Ishikawa (cell line): ENCODE measurements around the gene FRK.

Source experiments
- CEBPB ChIP-seq: IDR thresholded peaks from 2 replicates; pipeline ENCODE4 v1.6.1; 2012
- CREB1 ChIP-seq: IDR thresholded peaks from 2 replicates; pipeline ENCODE4 v1.6.1; 2012; ENCODE audit warnings: low read depth
- EGR1 ChIP-seq: IDR thresholded peaks from 2 replicates; pipeline ENCODE4 v1.6.1; 2012
- EP300 ChIP-seq: IDR thresholded peaks from 2 replicates; pipeline ENCODE4 v1.6.1; 2012; ENCODE audit warnings: borderline replicate concordance
- FOXM1 ChIP-seq: IDR thresholded peaks from 2 replicates; pipeline ENCODE4 v1.6.1; 2012; ENCODE audit warnings: low read depth, borderline replicate concordance
- MAX ChIP-seq: IDR thresholded peaks from 2 replicates; pipeline ENCODE4 v1.6.1; 2012
- NFIC ChIP-seq: IDR thresholded peaks from 2 replicates; pipeline ENCODE4 v1.6.1; 2012
- RAD21 ChIP-seq: IDR thresholded peaks from 2 replicates; pipeline ENCODE4 v1.6.1; 2012; ENCODE audit warnings: low read depth
- REST ChIP-seq: IDR thresholded peaks from 2 replicates; pipeline ENCODE4 v1.6.1; 2012; ENCODE audit warnings: low read depth, mild to moderate bottlenecking
- TAF1 ChIP-seq: IDR thresholded peaks from 2 replicates; pipeline ENCODE4 v1.6.1; 2012; ENCODE audit warnings: low read depth, mild to moderate bottlenecking
- TCF12 ChIP-seq: IDR thresholded peaks from 2 replicates; pipeline ENCODE4 v1.6.1; 2012; ENCODE audit warnings: low read depth
- TEAD4 ChIP-seq: IDR thresholded peaks from 2 replicates; pipeline ENCODE4 v1.6.1; 2012
- USF1 ChIP-seq: IDR thresholded peaks from 2 replicates; pipeline ENCODE4 v1.6.1; 2012
- YY1 ChIP-seq: IDR thresholded peaks from 2 replicates; pipeline ENCODE4 v1.6.1; 2012; ENCODE audit warnings: low read depth
- ZBTB7A ChIP-seq: IDR thresholded peaks from 2 replicates; pipeline ENCODE4 v1.6.1; 2012; ENCODE audit warnings: low read depth

FRK gene

GRCh38 chr6:115954740-115955139 is 106.0 kb downstream of the FRK start:
- TF ChIP-seq TEAD4 (no peak), TCF12 (no peak), REST (no peak), EP300 (no peak), TAF1 (no peak), CREB1 (no peak), ZBTB7A (no peak), RAD21 (no peak), FOXM1 (no peak), EGR1 (no peak), MAX (no peak), YY1 (no peak), USF1 (no peak), CEBPB (no peak)

- TF ChIP-seq USF1 = no peak
Measured at GRCh38 chr6:115948751-115949150, 111.9 kb downstream of the FRK start.

GRCh38 chr6:115947966-115948541 is 112.6 kb downstream of the FRK start:
- no peak for TF ChIP-seq EP300
- no peak for TF ChIP-seq CEBPB
- no peak for TF ChIP-seq TCF12
- no peak for TF ChIP-seq REST
- no peak for TF ChIP-seq MAX
- TF ChIP-seq USF1 = no peak
- no peak for TF ChIP-seq TEAD4
- no peak for TF ChIP-seq FOXM1
- TF ChIP-seq NFIC = no peak
- no peak for TF ChIP-seq YY1
- TF ChIP-seq EGR1 = no peak

GRCh38 chr6:115945812-115946211 is 114.9 kb downstream of the FRK start:
- TF ChIP-seq EGR1 (no peak), RAD21 (no peak), EP300 (no peak), NFIC (no peak), MAX (no peak), TCF12 (no peak), YY1 (no peak), FOXM1 (no peak), USF1 (no peak), CEBPB (no peak), TEAD4 (no peak), TAF1 (no peak)

GRCh38 chr6:115945306-115945705 is 115.4 kb downstream of the FRK start:
- TF ChIP-seq USF1 (no peak), TAF1 (no peak), YY1 (no peak), EP300 (no peak), EGR1 (no peak), CEBPB (no peak), NFIC (no peak), MAX (no peak), FOXM1 (no peak), RAD21 (no peak), TEAD4 (no peak), TCF12 (no peak), CREB1 (no peak), ZBTB7A (no peak), REST (no peak)
